ENCODE results near the gene ELOA.

Gene ELOA, protein sequence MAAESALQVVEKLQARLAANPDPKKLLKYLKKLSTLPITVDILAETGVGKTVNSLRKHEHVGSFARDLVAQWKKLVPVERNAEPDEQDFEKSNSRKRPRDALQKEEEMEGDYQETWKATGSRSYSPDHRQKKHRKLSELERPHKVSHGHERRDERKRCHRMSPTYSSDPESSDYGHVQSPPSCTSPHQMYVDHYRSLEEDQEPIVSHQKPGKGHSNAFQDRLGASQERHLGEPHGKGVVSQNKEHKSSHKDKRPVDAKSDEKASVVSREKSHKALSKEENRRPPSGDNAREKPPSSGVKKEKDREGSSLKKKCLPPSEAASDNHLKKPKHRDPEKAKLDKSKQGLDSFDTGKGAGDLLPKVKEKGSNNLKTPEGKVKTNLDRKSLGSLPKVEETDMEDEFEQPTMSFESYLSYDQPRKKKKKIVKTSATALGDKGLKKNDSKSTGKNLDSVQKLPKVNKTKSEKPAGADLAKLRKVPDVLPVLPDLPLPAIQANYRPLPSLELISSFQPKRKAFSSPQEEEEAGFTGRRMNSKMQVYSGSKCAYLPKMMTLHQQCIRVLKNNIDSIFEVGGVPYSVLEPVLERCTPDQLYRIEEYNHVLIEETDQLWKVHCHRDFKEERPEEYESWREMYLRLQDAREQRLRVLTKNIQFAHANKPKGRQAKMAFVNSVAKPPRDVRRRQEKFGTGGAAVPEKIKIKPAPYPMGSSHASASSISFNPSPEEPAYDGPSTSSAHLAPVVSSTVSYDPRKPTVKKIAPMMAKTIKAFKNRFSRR

DNA sequence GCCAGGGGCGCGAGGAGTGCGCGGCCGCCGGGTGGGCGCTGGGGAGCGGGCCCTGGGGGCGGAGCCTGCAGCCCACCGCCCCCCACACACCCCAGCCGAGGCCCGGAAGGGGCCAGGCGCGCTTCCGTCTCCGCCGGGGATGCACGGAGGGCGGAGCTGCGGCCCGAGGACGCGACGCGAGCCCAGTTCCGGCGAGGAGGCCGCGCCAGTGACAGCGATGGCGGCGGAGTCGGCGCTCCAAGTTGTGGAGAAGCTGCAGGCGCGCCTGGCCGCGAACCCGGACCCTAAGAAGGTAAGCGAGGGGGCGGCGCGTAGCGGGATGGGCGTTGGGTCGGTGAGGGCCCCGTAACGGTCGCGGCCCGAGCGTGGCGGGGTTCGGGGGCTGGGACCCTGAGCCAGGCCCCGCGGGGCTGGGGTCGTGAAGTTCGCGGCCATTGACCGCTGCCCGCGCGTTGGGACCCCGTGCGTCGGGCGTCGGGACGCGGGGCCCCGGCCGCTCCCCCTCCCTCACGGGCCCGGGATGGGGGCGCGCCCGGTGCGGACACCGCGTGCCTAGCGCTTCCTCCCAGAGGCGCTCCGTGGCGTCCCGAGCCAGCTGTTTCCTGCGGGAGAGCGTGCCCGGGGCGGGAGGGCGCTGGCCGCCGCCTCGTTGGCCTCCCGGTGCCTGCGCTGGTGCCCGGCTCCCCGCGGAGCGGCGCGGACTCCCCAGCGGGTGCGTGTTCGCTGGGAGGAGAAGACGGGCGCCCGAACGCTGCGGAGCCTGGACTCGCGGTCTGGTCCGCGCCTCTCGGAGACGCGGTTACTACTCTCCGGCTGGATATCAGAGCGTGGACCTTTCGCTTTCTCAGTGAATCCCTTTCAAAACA, at the start of gene ELOA:
ELOA (plus strand) TSS at position 185 of the 866 bp plus-strand sequence; CDS start at position 218, 33 bp downstream.
- peak; percentile 87 for DNase-seq (ENCODE audit: low spot score)

DNA sequence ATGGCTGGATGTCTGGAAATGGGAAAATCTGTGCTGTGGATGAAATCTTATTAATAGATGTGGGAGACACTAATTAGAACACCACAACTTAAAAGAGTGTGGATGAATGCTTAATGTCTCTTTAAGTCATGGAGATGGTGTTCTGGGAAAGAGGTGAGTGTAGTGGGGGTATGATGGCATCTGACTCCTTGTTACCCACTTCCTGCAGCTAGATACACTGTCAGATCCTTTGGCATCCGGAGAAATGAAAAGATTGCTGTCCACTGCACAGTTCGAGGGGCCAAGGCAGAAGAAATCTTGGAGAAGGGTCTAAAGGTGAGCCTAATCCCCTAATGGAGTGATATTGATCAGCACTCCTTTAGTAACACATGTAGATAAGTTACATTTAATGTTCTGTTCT, 49.7 kb upstream of the ELOA start:
- no peak for DNase-seq (ENCODE audit: low spot score)

DNA sequence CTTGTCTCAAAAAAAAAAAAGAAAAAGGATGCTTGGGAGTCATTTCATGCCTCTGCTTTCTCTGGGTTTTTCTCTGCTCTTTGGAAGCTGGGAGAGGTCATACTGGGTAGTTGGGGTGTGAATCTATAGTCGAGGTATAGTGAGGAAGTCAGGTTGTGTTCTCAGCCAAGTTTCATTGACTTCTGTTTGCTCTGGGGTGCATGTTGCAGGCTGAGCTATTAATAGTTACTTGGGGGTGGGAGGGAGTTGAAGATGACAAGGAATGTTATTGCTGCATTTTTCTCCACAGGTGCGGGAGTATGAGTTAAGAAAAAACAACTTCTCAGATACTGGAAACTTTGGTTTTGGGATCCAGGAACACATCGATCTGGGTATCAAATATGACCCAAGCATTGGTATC, 48.9 kb upstream of the ELOA start:
- DNase-seq (ENCODE audit: low spot score), result no peak

DNA sequence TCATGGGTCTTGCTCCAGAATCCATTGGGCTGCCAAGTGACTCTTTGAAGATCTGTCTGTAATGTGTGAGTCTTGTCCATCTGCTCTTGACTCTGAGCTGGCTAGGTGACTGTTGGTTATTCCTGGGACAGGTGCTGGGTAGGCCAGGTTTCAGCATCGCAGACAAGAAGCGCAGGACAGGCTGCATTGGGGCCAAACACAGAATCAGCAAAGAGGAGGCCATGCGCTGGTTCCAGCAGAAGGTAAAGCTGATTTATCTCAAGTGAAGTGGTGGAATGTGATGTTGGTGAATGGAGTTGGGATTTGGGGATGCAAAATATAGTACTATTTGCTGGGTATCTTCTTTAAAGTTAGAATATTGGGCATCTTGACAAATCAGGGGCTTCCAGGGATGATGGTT, 47.6 kb upstream of the ELOA start:
- DNase-seq (ENCODE audit: low spot score), result no peak

DNA sequence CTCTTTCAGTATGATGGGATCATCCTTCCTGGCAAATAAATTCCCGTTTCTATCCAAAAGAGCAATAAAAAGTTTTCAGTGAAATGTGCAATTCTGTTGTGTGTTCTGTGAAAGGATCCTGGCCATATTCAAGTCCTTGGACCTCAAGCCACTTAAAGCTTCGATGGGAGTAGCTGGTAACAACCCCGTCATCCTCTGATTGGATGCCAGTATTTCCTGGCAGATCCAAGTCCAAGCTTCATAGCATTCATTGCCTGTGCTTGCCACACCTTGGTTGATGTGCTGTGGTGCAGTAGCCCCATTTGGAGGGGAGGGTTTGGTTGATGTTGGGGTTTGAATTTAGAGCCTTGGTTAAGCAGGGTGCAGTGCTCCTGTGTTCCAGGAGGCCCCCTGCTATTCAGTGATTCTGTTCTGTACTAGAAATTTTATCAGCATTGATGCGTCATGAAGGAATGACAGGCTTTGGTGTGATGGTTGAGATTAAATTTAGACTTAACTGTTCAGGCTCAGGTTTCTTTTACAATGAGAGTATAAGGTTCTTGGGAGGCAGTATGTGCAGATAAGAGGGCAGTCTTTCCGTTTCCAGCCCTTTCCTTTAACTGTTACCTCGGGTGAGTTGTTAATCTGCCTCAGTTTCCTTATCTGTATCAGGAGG, 46.8 kb upstream of the ELOA start:
- no peak for DNase-seq (ENCODE audit: low spot score)

DNA sequence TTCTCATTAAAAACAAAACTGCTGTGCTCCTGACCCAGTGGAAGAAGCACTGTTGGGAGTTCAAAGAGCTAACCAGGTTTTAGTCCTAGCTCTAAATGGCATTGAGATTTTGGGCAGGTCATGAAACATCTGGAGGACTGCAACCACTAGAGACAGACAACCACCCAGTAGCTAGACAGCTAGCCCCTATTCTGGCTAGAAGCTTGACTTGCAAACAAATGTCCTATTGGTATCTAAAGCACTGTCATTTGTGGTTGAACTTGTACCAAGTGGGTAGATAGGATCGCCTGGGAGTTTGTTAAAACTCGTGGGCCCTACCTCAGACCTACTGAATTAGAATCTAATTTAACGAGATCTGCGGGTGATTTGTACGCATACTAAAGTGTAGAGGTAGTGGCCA, 44.8 kb upstream of the ELOA start:
- no peak for DNase-seq (ENCODE audit: low spot score)

DNA sequence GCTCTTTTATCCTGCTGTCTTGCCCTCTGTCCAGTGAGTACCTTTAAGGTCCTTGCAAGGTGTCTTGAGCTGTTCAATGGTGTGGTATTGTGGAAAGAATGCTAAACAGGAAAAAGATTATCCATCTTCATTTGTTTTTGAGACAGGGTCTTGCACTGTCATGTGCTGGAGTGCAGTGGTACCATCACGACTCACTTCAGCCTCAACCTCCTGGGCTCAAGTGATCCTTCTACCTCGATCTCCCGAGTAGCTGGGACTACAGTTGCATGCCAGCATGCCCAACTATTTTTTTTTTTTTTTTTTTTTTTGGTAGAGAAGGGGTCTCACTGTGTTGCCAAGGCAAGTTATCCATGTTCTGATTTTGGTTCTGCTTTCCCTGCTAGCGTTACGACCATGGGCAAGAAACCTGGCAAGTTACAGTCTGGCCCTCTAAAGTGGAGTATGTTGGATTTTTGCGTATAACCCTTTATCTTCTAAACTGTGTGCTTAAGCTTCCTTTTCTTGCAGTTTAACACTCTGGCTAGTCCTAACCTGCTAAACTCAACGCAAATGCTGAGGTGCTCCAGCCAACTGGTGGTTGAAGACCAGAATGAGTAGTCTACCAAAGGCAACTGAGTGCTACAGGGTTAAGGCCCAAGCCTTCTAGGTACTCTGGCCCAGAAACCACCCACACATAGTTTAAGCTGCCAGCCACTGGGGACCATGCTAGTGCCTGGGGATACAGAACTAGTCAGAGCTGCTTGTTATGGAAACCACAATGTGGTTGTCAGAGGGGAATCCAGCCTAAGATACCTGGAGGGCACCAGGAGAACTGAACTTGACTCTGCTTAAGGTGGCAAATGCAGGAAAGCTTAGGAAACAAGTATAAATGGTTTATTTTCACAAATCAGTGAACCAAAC, 43.7 kb upstream of the ELOA start:
- no peak for DNase-seq (ENCODE audit: low spot score)

DNA sequence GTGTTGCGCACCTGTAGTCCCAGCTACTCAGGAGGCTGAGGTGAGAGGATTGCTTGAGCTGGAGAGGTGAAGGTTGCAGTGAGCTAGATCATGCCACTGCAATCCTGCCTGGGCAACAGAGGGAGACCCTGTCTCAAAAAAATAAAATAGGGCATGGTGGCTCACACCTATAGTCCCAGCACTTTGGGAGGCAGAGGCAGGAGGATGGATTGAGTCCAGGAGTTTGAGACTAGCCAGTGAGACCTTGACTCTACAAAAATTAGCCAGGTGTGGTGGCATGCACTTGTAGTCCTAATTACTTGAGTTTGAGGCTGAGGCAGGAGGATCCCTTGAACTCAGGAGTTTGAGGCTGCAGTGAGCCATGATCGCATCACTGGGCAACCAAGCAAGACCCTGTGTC, 42.0 kb upstream of the ELOA start:
- no peak for DNase-seq (ENCODE audit: low spot score)

DNA sequence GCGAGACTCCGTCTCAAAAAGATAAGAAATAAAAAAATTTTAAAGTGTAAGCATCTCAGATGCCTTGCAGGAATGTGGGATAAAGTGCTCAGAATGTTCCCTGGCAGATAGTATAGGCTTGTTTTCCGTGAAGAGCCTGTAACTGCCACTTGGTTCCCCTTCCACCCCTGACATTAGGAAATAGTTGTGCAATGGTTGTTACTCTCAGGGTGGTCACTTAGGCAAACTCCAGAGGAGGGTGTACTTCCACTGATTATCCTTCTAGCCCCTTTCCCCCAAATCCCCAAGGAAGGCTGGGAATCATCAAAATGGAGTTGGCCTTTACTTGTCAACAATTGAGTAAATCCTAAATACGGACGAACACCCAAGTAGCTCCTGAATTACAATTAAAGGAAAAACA, 41.3 kb upstream of the ELOA start:
- no peak for DNase-seq (ENCODE audit: low spot score)

DNA sequence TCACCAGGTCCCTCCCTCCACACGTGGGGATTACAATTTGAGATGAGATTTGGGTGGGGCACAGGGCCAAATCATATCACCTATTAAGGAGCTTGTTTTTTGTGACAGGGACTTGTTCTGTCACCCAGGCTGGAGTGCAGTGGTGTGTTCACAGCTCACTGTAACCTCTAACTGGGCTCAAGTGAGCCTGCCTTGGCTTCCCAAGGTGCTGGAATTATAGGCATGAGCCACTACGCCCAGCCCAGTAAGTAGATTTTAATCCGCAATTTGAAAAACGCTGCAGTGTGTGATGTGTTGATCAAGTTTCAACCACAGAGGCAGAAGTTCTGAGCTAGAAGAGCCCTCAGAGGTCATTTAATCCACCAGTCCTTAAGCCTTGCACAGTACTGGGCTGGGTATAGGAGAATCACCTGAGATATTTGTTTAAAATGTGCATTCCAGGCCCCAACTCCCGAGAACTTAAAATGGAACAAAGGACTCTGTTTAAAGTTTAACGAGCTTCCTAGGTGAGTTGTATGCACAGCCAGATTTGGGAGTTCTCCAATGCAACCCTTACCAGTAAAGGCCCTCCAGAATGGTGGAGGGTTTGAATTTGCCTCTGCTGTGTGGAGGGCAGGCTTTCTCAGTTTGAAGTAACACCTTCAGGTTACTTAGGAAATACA, 38.3 kb upstream of the ELOA start:
- no peak for DNase-seq (ENCODE audit: low spot score)

DNA sequence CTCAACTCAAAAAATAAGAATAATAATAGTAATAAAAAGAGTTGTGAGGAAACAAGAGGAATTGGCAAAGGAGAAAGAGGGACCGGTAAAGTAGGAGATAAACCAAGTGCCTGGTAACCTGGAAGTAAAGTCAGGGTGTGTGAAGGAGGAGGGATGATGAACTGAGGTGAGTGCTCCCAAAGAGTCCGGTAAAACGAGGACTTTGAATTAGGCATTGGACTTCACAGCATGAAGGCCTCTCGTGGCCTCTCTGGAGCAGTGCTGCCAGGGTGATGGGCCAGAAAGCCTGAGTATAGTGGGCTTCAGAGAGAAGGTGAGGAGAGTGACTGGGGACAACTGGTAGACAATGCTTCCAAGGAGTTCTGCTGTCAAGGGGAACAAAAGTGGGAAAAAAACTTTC, 34.0 kb upstream of the ELOA start:
- no peak for DNase-seq (ENCODE audit: low spot score)

DNA sequence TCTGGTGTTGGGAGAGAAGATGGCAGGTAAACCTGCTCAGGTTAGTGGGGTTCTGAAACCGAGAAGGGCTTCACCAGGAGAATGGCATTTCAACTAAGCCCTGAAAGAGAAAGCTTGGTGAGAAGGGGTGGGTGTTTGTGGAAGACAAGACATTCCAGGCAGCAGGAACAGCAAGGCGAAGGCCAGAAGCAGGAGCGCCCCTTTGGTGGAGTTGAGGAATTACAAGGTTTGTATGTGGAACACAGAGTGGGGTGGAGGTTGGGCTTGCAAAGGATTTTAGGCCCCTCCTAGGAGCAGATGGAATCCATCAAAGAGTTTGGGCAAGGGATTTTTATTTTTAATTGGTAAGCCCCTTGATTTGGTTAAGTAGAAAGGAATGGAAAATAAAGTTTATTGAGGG, 24.8 kb upstream of the ELOA start:
- no peak for DNase-seq (ENCODE audit: low spot score)

DNA sequence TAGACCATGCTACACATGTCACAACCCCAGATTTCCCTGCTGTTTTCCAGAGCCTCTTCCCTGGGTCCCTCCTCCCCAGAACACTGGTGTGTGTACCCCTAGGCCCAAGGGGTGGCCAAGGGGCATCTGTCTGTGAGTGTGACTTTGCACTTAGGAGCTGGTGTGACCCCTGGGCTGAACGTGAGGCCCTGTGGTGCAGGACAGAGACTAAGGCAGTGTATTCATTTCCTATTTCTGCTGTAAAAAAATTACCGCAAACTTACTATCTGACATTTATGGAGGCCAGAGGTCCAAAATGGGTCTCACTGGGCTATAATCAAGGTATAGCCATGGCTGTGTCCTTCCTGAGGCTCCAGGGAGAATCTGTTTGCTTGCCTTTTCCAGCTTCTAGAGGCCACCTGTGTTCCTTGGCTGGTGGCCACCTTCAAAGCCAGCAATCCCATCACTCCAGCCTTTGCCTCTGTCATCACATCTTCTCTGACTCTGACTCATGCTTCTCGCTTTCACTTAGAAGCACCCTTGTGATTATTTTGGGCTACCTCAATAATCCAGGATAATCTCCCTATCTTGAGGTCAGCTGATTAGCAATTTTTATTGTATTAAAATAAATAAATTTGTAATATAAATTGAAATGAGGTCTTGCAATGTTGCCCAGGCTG, 24.0 kb upstream of the ELOA start:
- DNase-seq (ENCODE audit: low spot score), result no peak

DNA sequence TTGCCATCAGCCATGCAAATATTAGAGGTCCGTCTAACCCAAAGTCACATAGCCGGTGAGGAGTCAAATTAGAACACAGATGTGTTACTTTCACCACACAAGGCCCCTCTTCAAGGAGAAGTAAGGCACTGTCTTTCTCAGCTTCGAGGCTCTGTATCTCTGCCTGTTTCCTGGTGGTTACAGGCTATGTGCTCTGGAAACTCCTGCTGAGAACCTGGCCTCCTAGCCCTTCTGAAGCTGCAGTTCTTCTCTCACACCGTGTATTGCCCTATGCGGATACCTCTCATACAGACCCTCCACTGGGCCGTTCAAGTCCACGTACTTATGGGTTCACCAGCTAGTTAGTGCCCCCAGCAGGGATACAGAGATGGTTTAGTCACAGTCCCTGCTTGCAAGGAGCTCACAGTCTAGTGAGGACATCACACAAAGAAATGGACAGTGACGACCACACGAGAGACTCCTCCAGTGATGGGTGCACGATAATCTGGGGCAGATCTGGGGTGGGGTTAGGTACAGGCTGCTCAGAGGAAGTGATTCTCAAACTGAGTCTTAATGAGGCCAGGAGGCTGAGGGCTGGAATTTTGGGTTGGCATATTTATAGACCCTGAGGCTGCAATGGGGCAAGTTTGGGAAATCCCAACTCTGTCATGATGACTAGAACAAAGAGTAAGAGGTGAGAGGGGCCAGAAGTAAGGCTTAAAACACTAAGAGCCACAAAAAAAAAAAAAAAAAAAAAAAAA, 22.8 kb upstream of the ELOA start:
- DNase-seq (ENCODE audit: low spot score), result no peak

DNA sequence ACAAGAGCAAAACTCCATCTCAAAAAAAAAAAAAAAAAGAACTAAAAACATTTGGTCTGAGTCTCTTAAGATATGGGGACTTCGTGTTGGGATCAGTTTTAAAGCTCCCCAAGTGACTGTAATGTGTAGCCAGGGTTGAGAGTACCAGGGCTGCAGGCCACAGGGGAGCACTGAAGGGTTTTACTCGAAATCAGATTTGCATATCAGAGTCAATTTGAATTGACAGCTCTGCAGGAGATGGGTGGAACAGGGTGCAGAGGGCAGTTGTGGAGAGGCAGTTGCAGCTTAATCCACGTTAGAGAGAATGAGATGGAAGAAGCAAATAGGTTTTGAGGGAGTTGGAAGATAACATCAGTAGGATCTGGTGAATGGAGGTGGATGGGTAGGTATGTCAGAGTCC, 20.6 kb upstream of the ELOA start:
- DNase-seq (ENCODE audit: low spot score), result no peak

DNA sequence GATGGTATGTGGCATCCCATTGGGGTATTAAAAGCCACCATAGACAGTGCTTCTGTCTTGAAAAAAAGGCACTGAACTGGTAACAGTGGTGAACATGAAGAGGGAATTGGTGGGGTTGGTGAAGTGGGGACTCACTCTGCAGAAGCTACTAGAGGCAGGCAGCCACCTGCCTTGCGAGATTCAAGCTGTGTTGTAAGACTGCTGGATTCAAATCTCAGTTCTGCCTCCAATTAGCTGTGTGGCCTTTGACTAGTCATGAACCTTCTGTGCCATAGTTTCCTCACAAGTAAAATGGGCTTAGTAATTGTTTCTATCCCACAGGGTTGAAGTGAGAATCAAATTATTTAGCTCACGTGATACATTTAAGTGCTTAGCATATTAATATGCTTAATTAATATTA, 16.6 kb upstream of the ELOA start:
- no peak for DNase-seq (ENCODE audit: low spot score)

DNA sequence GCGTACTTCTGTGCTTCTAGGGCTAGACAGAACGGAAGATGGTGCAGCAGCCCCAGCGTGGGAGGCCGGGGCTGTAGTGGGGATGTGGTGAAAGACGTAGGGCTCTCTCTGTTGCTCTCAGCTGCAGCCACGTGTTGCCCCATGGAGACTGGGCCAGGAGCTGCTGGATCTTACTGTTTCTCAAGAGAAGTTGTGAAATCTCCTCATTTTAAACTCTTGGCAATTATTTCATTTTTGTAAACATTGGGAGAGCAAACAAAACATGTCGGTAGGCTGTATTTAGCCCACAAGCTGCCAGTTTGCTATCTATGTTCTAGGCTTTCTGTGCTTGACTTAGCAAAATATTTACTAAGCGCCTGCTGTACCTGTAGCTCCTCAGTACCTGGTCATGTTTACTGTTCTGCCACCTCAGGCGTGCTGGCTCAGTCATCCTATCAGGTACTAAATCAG, 15.9 kb upstream of the ELOA start:
- DNase-seq (ENCODE audit: low spot score), result no peak

DNA sequence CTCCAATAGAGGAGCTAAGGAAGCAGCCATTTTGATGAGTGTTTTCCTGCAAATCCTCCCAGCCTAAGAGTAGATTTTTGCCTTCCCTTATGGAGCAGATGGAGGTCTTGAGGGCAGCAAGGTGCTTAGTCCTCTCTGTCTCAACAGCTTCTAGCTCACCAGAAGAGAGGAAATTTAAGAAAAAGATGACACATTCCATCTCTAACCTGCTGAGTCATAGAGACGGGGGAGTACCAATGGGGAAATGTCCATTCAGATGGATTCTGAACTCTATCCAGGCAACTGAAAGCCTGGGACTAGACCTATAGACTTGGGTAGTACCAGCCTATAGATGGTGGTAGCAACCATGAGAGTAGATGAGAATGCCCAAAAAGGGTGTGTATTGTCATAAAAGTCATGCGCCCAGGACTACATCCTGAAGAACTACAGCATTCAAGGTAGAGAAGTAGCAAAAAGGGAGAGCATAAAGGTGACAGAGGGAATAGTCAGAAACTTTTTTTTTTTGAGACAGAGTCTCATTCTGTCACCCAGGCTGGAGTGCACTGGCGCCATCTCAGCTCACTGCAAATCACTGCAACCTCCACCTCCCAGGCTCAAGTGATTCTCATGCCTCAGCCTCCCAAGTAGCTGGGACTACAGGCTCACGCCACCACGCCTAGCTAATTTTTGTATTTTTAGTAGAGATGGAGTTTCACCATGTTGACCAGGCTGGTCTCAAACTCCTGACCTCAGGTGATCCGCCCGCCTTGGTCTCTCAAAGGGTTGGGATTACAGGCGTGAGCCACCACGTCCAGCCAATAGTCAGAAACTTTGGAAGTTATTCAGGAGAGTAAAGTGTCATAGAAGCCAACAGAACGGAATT, 10.7 kb upstream of the ELOA start:
- DNase-seq (ENCODE audit: low spot score), result no peak

Data from left forelimb (tissue), 1 donor.